NK-92 treated with Interleukin-12 subunit alpha and Interleukin-12 subunit beta, amount 100 ng/mL, for 24 hours (cell line): ENCODE results near the gene ACHE.
"Not testable (repeated sequence)": the region's sequence is repeated elsewhere in the genome, so short reads cannot be mapped to it uniquely, and the experiment has no call there.

Source experiments
- DNase-seq: peaks from one replicate; lab custom pipeline; 2025; lab: John Stamatoyannopoulos, UW

The ACHE gene

GRCh38 chr7:100861616-100861985 is 34.1 kb downstream of the ACHE start:
- DNase-seq = no peak

- no peak for DNase-seq
These were observed 34.7 kb downstream of the ACHE start for GRCh38 chr7:100860702-100861615.

- no peak for DNase-seq
These were observed 35.8 kb downstream of the ACHE start for GRCh38 chr7:100859856-100860255.

- DNase-seq = no peak
These were observed 38.8 kb downstream of the ACHE start for GRCh38 chr7:100856871-100857282.

DNA sequence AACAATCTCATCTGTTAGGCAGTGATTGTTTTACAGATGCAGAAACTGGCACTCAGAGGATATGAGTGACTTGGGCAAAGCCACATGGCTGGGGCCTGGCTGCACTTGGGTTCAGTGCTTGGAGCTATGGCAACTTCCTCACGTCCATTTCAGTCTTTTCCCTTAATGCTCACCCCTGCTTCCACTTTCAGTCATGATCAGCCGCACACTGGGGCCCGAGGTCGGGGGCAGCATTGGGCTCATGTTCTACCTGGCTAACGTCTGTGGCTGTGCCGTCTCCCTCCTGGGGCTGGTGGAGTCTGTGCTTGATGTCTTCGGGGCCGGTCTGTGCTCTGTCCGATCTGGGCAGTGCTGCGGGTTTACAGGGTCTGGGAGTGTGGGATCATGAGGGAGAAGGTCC is 40.2 kb downstream of the ACHE start:
- no peak for DNase-seq

DNA sequence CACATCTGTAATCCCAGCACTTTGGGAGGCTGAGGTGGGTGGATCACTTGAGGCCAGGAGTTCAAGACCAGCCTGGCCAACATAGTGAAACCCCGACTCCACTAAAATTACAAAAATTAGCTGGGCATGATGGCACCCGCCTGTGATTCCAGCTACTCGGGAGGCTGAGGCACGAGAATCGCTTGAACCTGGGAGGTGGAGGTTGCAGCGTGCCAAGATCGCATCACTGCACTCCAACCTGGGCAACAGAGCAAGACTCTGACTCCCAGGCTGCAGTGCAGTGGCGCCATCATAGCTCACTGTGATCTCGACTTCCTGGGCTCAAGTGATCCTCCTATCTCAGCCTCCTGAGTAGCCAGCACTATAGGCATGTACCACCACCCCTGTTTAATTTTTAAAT is 40.8 kb downstream of the ACHE start:
- DNase-seq = not testable (repeated sequence)

- no peak for DNase-seq
These were observed 41.4 kb downstream of the ACHE start for GRCh38 chr7:100854146-100854895.

DNA sequence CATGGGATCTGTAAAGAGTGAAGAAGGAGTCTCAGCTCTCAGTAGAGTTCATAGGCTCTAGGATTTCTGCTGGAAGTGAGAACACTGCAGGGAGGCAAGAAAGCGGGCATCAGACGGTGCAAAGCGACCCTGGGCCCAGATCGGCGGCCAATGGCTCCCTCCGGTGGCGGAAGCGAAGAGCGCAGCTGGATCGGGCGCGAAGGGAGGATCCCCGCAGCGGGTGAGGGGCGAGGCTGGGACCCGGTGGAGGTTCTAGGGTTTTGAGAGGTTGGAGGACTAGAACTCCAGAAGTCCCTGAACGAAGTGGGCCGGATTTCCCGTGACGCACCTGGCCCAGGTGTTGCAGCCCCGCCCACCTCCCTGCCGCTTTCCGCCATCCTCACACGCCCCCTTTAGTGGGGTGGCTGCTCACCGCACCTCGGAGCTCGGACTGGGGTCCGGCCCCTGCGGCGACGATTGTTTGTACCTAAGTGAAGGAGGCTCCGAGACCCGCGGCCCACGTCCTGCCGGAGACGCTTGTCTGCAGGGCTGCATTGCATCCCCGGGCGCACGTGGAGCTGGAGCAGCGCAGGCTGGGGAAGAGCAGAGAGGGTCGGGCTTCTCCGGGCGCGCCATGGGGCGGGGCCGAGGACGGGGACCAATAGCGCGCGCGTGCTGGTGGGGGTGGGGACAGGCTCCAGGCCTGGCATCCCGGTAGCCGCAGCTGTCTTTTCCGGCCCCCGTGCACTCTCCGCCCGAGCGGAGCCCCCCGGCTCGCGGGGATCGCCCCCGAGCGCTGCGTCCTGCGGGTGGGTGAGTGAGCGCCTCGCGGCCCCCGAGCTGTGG is 43.4 kb downstream of the ACHE start, which contains the start of gene SLC12A9:
TSS of gene SLC12A9 (plus strand) at position 666 of the 825 bp plus-strand sequence. CDS start 1,485 bp downstream, outside the sequence.
- peak; percentile 82 for DNase-seq

GRCh38 chr7:100847360-100847759 is 48.3 kb downstream of the ACHE start:
- DNase-seq = no peak

DNA sequence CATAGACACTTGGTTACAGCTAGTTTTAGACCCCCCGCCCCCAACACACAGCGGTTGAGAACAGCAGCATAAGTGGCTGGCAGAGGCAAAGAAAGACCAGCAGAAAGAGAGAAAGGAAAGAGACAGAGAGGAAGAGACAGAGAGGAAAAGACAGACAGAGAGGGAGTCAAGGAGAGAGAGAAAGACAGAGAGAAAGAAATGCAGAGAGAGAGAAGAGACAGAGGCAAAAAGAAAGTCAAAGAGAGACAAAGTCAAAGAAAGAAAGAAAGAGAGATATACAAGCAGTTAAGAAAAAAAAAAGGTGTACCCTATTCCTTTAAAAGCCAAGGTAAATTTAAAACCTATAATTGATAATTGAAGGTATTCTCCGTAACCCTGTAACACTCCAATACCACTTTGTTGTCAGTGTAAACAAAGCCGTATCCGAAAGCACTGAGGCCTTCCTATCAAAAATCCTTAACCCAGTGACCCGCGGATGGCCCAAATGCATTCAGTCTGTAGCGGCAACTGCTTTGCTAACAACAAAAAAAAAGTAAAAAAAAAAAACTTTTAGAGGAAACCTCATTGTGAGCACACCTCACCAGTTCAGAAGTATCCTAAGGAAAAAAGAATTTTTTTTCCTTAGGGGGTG is 55.1 kb downstream of the ACHE start:
- DNase-seq = no peak
